SU-DHL-6 (cell line): ENCODE data around the gene ACSS1.

Source experiments
- EZH2phosphoT487 ChIP-seq: fragments of 200-600 bp; sonication (generic), shearing (Covaris generic); conservative IDR thresholded peaks from 2 replicates; pipeline ENCODE4 v1.6.1; 2018; ENCODE audit warnings: mild to moderate bottlenecking, antibody characterized with exemption, low read length, moderate library complexity, mixed read lengths
- TF ChIP-seq, protein P1 (sequence below): fragments of 200-600 bp; sonication (generic); IDR thresholded peaks from one replicate; pipeline ENCODE4 v1.5.1; 2017; ENCODE audit warnings: antibody characterized with exemption, mild to moderate bottlenecking, low read length, moderate library complexity; ENCODE audit not compliant: insufficient read depth, poor library complexity, severe bottlenecking

DNA sequence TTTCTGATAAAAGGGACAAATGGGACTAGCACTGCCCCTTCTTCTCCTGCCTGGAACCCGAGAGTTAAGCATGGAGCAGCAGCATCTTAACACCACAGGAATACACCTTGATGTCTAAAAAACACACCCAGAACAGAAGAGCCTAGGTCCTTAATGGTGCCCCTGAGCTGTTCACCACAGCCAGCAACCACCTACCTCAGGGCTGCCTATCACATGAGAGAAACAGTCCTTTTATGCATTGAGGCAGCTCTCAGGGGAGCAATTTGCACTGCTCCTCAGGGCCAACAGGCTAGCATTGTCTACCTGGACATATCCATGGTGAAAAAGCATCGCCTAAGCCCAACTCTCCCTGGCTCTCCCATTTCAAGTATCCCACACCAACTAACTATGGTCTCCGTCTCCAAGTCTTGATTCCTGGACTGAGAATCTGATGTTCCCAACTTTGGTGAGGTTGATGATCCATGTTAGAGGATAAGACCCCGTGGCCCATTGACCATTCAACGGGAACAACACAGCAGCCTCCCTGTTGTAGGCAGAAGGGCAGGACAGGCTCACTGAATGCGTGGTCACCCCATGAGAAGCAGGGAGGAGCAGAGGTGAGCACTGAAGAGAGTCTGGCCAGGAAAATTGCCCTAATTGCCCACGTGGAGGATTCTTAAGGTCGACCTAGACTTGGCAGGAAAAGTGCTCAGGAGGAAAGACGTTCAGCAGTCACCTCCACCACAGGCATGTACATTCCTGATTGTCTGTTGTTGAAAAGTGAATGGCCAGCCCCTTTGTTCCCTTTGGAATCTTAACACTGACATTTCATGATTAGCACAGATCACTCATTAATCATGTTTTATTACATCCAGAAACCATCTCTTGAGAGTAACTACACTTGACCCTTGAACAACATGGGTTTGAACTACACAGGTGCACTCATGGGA is 61.2 kb downstream of the ACSS1 start:
- TF ChIP-seq, protein P1, sequence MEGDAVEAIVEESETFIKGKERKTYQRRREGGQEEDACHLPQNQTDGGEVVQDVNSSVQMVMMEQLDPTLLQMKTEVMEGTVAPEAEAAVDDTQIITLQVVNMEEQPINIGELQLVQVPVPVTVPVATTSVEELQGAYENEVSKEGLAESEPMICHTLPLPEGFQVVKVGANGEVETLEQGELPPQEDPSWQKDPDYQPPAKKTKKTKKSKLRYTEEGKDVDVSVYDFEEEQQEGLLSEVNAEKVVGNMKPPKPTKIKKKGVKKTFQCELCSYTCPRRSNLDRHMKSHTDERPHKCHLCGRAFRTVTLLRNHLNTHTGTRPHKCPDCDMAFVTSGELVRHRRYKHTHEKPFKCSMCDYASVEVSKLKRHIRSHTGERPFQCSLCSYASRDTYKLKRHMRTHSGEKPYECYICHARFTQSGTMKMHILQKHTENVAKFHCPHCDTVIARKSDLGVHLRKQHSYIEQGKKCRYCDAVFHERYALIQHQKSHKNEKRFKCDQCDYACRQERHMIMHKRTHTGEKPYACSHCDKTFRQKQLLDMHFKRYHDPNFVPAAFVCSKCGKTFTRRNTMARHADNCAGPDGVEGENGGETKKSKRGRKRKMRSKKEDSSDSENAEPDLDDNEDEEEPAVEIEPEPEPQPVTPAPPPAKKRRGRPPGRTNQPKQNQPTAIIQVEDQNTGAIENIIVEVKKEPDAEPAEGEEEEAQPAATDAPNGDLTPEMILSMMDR, result no peak
- no peak for TF ChIP-seq EZH2phosphoT487
